SK-N-MC (cell line): ENCODE measurements around the gene TSHZ2.

Source experiments
- EZH2 ChIP-seq: fragments of 200-600 bp; sonication (generic); IDR thresholded peaks from one replicate; pipeline ENCODE4 v1.6.1; 2017; ENCODE audit warnings: antibody characterized with exemption
- FOXP2 ChIP-seq: optimal IDR thresholded peaks from 2 replicates; pipeline ENCODE3; 2011; ENCODE audit warnings: mild to moderate bottlenecking, moderate library complexity; ENCODE audit not compliant: insufficient read depth; ENCODE audit errors: extremely low read length, control extremely low read depth
- POLR2AphosphoS5 ChIP-seq: IDR thresholded peaks from 2 replicates; pipeline ENCODE4 v1.6.1; 2012; ENCODE audit warnings: mild to moderate bottlenecking, low read depth, low read length, borderline replicate concordance

DNA sequence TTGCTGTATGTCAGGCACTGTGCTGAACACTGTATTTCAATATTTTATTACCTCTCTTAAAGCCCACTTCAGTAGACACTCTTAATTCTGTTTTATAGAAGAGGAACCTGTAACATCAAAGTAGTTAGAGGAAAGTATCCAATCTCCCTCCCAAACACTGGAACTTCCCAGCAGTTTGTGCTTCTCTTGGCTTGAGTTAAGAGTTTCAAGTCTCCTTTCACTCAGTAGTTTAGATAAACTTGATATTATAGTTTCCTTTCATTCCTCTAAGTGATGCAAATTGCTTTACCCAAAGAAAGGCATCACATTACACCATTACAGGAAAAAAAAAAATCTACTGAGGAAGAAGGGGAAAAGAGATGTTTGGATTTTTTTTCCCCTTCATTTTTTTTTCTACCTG, 164.3 kb downstream of the TSHZ2 start:
- TF ChIP-seq POLR2AphosphoS5 (no peak), EZH2 (no peak), FOXP2 (no peak)
